Colonic mucosa (tissue), 4 donors: ENCODE results near the gene EXOSC5. TPM values are rescaled to one million over a fixed set of nuclear protein-coding genes. Genes with fewer than 3 reads are reported as not detected.

Source experiments
- DNase-seq: peaks from one replicate; pipeline ENCODE4 v3.0.0-alpha.2; 2020
- H3K27ac ChIP-seq: fragments of 200-600 bp; one replicate; pipeline ENCODE4 v1.8.0; 2021
- H3K27me3 ChIP-seq: fragments of 200-600 bp; one replicate; pipeline ENCODE4 v1.8.0; 2021
- H3K36me3 ChIP-seq: fragments of 200-600 bp; one replicate; pipeline ENCODE4 v1.8.0; 2021
- H3K4me1 ChIP-seq: fragments of 200-600 bp; one replicate; pipeline ENCODE4 v1.8.0; 2021; ENCODE audit warnings: mild to moderate bottlenecking
- H3K4me3 ChIP-seq: fragments of 200-600 bp; one replicate; pipeline ENCODE4 v1.8.0; 2021
- H3K9ac ChIP-seq, 2 donors: one replicate each; pipeline ENCODE4 v1.7.0; 2013; ENCODE audit warnings: control low read depth in 2 of 2, low read depth in 2 of 2, low read length in 2 of 2
- H3K9me3 ChIP-seq: fragments of 200-600 bp; one replicate; pipeline ENCODE4 v1.8.0; 2021
- intact Hi-C: fragments of 100-400 bp; cut with DNase I; formaldehyde crosslinking; loops from one replicate; pipeline ENCODE4 v1.14.1; 2022
- total RNA-seq, 2 donors: library from RNA; stranded (reverse); fragmentation: NEBNext Ultra II Directional in 1 of 2; extraction: Animal tissue kit (Norgen Biotek cat#: 25700) in 1 of 2; gene quantifications; one replicate each; pipeline ENCODE4 v1.2.1, GENCODE V29; 2021
- TF ChIP-seq, protein P1 (sequence below): fragments of 200-600 bp; IDR thresholded peaks from one replicate; pipeline ENCODE4 v1.8.0; 2022; ENCODE audit warnings: antibody characterized with exemption, mild to moderate bottlenecking
- donor health status: healthy.
- donor health status: DM: no; HTN: no; CAD: no.
- donor health status: DM: no; HTN: no; CAD: no.

Gene EXOSC5
- total RNA-seq, 2 donors from 2014 or later, result 11.5 to 33.5 TPM

DNA sequence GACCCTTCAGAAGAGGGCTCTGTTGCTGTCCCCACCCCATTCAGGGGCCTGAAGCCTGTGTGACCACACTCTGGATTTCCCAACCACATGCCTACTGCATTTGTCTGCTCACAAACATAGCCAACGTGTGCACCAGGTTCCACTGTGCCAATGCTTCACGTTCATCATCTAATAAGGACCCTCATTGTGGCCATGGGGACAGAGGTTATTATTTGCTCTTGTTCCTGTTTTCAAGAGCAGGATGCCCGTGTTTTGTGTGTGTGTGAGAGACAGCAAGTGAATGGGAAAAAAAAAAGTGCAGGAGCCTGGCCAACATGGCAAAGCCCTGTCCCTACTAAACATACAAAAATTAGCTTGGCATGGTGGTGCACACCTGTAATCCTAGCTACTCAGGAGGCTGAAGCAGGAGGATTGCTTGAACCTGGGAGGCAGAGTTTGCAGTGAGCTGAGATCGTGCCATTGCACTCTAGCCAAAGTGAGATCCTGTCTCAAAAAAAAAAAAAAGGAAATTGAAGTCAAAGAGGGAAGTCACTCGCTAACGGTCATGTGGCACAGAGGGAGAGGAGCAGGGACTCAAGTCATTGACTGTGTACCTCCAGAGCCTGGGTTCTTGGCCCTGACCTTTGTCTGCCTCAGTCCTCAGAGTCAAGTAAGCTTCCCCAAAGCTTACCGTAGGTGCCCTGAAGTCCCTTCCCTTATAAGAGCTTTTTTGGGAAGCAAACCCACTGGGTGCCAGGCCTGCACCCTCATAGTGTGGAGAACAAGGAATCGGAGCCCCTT lies 23.1 kb upstream of the EXOSC5 start:
- H3K27ac ChIP-seq, result peak overlapping the region; percentile 53
- no peak overlapping the region for H3K9ac ChIP-seq
- peaks cover 9% of the 10 kb centered on the region for H3K36me3 ChIP-seq
- intact Hi-C loops, result no loop called here
- no peaks in the 10 kb centered on the region for H3K27me3 ChIP-seq
- no peak overlapping the region for H3K4me3 ChIP-seq
- no peak for DNase-seq
- H3K9me3 ChIP-seq, result no peaks in the 10 kb centered on the region
- peaks cover 6% of the 10 kb centered on the region for H3K4me1 ChIP-seq
- TF ChIP-seq, protein P1, sequence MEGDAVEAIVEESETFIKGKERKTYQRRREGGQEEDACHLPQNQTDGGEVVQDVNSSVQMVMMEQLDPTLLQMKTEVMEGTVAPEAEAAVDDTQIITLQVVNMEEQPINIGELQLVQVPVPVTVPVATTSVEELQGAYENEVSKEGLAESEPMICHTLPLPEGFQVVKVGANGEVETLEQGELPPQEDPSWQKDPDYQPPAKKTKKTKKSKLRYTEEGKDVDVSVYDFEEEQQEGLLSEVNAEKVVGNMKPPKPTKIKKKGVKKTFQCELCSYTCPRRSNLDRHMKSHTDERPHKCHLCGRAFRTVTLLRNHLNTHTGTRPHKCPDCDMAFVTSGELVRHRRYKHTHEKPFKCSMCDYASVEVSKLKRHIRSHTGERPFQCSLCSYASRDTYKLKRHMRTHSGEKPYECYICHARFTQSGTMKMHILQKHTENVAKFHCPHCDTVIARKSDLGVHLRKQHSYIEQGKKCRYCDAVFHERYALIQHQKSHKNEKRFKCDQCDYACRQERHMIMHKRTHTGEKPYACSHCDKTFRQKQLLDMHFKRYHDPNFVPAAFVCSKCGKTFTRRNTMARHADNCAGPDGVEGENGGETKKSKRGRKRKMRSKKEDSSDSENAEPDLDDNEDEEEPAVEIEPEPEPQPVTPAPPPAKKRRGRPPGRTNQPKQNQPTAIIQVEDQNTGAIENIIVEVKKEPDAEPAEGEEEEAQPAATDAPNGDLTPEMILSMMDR, result no peak

DNA sequence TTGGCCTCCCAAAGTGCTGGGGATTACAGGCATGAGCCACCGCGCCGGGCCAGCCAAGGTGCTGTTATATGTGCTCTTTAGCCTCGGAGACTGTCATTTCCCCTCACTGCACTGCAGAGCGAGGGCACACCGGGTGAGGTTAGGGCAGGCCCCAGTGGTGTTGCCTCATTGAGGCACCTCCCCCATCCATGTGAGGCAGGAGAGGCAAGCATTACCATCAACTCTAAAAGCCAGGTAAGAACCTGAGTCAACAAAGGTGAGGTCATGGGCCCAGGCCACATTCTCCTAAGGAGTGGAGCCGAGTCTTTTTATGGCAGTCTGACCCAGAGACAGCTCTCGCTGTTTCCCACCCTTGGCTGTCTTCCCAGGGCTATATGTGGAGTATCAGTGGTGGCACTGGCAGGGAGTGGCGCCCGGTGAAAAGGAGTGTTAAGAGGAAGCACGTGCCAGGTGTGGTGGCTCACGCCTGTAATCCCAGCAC lies 19.1 kb upstream of the EXOSC5 start:
- H3K27me3 ChIP-seq, result no peaks in the 10 kb centered on the region
- H3K9me3 ChIP-seq, result no peaks in the 10 kb centered on the region
- H3K27ac ChIP-seq, result no peak overlapping the region
- H3K4me1 ChIP-seq, result no peaks in the 10 kb centered on the region
- peaks cover 6% of the 10 kb centered on the region for H3K36me3 ChIP-seq
- TF ChIP-seq, protein P1, result no peak
- peak overlapping the region in 1 of 2 donors; percentile 28 for H3K9ac ChIP-seq
- no peak overlapping the region for H3K4me3 ChIP-seq
- DNase-seq, result peak; percentile 95
- intact Hi-C loops, result no loop called here

DNA sequence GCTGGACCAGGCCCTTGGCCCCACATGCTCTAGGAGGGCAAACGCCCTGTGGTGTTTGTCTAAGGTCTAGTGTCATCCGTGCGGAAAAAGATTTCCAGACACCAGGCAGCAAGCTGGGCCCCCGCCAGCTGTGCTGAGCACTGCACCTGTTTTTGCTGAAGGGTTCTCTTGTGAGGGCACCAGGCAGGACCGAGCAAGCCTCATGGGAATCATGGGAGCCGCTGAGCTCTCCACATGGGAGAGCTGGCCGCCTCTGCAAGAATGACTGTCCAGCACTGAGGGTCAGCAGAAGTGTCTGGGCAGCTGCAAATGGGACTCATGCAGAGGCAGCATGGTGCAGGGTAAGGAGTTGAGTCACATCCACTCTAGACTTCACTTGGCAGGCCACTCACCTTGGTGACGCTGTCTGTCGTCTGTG lies 18.0 kb upstream of the EXOSC5 start:
- no peaks in the 10 kb centered on the region for H3K4me1 ChIP-seq
- no peak overlapping the region for H3K4me3 ChIP-seq
- TF ChIP-seq, protein P1, result no peak
- no peak overlapping the region for H3K27ac ChIP-seq
- peaks cover 6% of the 10 kb centered on the region for H3K36me3 ChIP-seq
- no peaks in the 10 kb centered on the region for H3K27me3 ChIP-seq
- no peak for DNase-seq
- H3K9me3 ChIP-seq, result no peaks in the 10 kb centered on the region
- H3K9ac ChIP-seq, result peak overlapping the region in 1 of 2 donors; percentile 32
- intact Hi-C loops, result no loop called here

DNA sequence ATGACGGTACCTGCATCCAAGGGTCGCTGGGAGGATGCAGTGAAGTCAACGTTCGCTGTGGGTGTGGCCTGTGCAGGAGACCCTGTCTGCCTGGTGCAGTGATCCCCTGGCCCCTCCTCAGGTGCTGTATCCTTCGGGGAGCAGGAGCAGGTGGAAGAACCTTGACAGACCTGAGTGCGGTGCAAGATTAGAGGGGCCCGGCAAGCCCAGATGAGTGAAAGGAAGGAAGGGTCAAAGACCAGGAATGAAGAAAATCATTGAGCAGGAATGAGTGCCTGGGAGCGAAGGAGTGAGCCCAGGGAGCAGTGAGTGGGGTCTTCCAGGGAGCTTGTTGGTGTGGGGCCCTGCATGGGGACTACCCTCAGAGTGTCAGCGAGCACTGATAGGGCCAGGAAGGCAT lies 17.3 kb upstream of the EXOSC5 start:
- no peaks in the 10 kb centered on the region for H3K27me3 ChIP-seq
- peaks cover 6% of the 10 kb centered on the region for H3K36me3 ChIP-seq
- no peaks in the 10 kb centered on the region for H3K4me1 ChIP-seq
- no peak overlapping the region for H3K27ac ChIP-seq
- no peak overlapping the region for H3K4me3 ChIP-seq
- no peak for DNase-seq
- TF ChIP-seq, protein P1, result no peak
- intact Hi-C loops, result no loop called here
- no peaks in the 10 kb centered on the region for H3K9me3 ChIP-seq
- H3K9ac ChIP-seq, result peak overlapping the region in 1 of 2 donors; percentile 32

DNA sequence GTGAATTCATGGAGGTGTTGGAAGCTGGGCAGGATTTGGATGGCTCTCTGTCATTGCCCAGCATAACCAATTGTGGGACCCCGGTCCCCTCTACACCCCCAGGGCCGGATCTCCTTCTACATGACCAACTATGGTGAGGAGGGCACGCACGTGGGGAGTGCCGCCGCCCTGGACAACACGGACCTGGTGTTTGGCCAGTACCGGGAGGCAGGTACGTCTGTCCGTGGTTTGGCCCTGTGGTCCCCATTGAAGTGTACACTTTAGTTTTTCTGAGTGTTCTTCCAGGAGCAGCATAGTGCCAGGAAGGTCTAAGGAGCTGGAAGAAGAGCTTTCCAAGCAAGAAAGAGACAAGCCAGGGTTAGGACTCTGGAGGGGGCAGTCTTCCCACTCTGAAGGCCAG lies 16.8 kb upstream of the EXOSC5 start:
- Histone ChIP-seq H3K9ac (peak overlapping the region in 1 of 2 donors; percentile 15), H3K4me3 (no peak overlapping the region), H3K27ac (no peak overlapping the region), H3K9me3 (no peaks in the 10 kb centered on the region), H3K4me1 (no peaks in the 10 kb centered on the region), H3K36me3 (peaks cover 2% of the 10 kb centered on the region), H3K27me3 (no peaks in the 10 kb centered on the region)
- no peak for DNase-seq
- intact Hi-C loops, result no loop called here
- TF ChIP-seq, protein P1, result no peak
